Tibial artery (tissue), 4 donors: ENCODE results near the gene ADAMTS2.
"Not testable (repeated sequence)": the region's sequence is repeated elsewhere in the genome, so short reads cannot be mapped to it uniquely, and the experiment has no call there.

Experiments
- DNase-seq, 2 donors: peaks; one replicate each; pipeline ENCODE4 v3.0.0-alpha.2; 2019
- H3K27ac ChIP-seq, 2 donors: fragments of 200-600 bp; sonication (generic) in 1 of 2; 1 replicate in 1 of 2; 2 replicates in 1 of 2; pipeline ENCODE4 v1.5.1; 2018 to 2019; ENCODE audit warnings: mild to moderate bottlenecking in 1 of 2
- H3K27me3 ChIP-seq, 2 donors: fragments of 200-600 bp; sonication (generic) in 1 of 2; one replicate each; pipeline versions ENCODE4 v1.5.1 to v1.6.0; 2016 to 2019
- H3K36me3 ChIP-seq, 3 donors: fragments of 200-600 bp; sonication (generic) in 2 of 3; one replicate each; pipeline ENCODE4 v1.5.1; 2016 to 2019; ENCODE audit warnings: mild to moderate bottlenecking in 2 of 3
- H3K4me1 ChIP-seq, 4 donors: fragments of 200-600 bp; sonication (generic) in 2 of 4; 1 replicate in 3 of 4; 2 replicates in 1 of 4; pipeline ENCODE4 v1.5.1; 2016 to 2019
- H3K4me3 ChIP-seq, 2 donors: fragments of 200-600 bp; sonication (generic) in 1 of 2; 1 replicate in 1 of 2; 2 replicates in 1 of 2; pipeline ENCODE4 v1.5.1; 2018 to 2019; ENCODE audit warnings: mild to moderate bottlenecking in 2 of 2
- H3K9me3 ChIP-seq, 3 donors: fragments of 200-600 bp; sonication (generic) in 1 of 3; one replicate each; pipeline ENCODE4 v1.5.1; 2016 to 2019
- intact Hi-C: fragments of 100-400 bp; cut with DNase I; formaldehyde crosslinking; loops from one replicate; pipeline ENCODE4 v1.15.0; 2023; ENCODE audit warnings: low total_unique reads
- TF ChIP-seq, protein P1 (sequence below), 2 experiments: fragments of 200-600 bp in 1 of 2; fragments of 450-650 bp in 1 of 2; IDR thresholded peaks; one replicate each; pipeline ENCODE4 v1.5.1; 2017 to 2019; ENCODE audit warnings: antibody characterized with exemption in 2 of 2, mild to moderate bottlenecking in 1 of 2, moderate library complexity in 1 of 2

The ADAMTS2 gene

GRCh38 chr5:179327021-179327735, 18.1 kb downstream of the ADAMTS2 start:
- intact Hi-C loops = no loop called here
- TF ChIP-seq, protein P1, sequence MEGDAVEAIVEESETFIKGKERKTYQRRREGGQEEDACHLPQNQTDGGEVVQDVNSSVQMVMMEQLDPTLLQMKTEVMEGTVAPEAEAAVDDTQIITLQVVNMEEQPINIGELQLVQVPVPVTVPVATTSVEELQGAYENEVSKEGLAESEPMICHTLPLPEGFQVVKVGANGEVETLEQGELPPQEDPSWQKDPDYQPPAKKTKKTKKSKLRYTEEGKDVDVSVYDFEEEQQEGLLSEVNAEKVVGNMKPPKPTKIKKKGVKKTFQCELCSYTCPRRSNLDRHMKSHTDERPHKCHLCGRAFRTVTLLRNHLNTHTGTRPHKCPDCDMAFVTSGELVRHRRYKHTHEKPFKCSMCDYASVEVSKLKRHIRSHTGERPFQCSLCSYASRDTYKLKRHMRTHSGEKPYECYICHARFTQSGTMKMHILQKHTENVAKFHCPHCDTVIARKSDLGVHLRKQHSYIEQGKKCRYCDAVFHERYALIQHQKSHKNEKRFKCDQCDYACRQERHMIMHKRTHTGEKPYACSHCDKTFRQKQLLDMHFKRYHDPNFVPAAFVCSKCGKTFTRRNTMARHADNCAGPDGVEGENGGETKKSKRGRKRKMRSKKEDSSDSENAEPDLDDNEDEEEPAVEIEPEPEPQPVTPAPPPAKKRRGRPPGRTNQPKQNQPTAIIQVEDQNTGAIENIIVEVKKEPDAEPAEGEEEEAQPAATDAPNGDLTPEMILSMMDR (IDR thresholded peaks at IDR 0.05) = no peak
- peaks cover 0 to 21% (median 17%) of the 10 kb centered on the region in 4 donors for H3K4me1 ChIP-seq
- peak overlapping the region; percentile 61 to 64 for H3K27ac ChIP-seq
- H3K27me3 ChIP-seq = no peaks in the 10 kb centered on the region
- no peak overlapping the region for H3K4me3 ChIP-seq
- H3K9me3 ChIP-seq = no peaks in the 10 kb centered on the region
- H3K36me3 ChIP-seq = peaks cover 0 to 8% (median 0%) of the 10 kb centered on the region in 3 donors
- DNase-seq = peak in 1 of 2 donors; percentile 60

GRCh38 chr5:179326122-179326927, 18.9 kb downstream of the ADAMTS2 start:
- Histone ChIP-seq H3K36me3 (peaks cover 0 to 8% (median 0%) of the 10 kb centered on the region in 3 donors), H3K4me1 (peaks cover 0 to 21% (median 17%) of the 10 kb centered on the region in 4 donors), H3K27me3 (no peaks in the 10 kb centered on the region), H3K27ac (peak overlapping the region; percentile 61 to 64), H3K9me3 (no peaks in the 10 kb centered on the region), H3K4me3 (peak overlapping the region; percentile 17 to 32)
- intact Hi-C loops = no loop called here
- DNase-seq = peak; percentile 75 to 90
- TF ChIP-seq, protein P1 (IDR thresholded peaks at IDR 0.05) = no peak

DNA sequence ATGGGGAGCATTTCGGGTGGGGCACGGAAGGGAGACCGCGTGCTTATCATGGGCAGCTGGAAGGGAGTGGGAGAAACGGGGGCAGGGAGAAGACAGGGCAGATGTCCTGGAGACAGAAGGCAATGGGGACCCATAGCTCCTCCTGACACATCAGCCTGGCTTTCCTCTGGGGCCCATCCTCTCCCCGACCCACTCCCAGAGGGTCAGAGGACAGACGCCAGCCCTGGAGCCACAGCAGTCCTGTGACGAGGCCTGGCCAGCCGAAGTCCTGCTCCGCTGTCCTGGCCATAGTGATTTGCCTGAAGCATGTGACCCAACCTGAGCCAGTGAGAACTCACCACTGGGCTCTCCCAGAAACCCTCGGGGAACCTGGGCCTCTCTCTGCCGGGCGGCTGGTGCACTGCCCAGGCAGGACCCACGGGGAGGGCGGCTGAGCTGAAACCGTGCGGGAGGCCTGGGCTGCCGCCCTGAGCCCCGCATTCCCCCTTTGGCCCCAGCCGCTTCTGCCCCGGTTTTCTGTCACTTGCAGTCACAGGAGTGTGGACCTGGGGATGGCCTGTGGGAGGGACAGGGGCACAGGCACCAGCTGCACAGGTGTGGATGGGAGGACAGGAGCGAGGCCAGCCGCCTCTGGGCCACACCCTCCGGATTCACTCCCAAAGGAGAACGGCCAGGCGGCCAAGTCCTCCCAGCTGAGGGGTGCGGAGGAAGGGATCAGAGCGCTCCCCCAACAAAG, 19.8 kb downstream of the ADAMTS2 start:
- H3K36me3 ChIP-seq = peaks cover 0 to 3% (median 0%) of the 10 kb centered on the region in 3 donors
- H3K4me1 ChIP-seq = peaks cover 0 to 22% (median 18%) of the 10 kb centered on the region in 4 donors
- H3K27ac ChIP-seq = peak overlapping the region; percentile 61 to 64
- DNase-seq = peak in 1 of 2 donors; percentile 68
- intact Hi-C loops = no loop called here
- H3K4me3 ChIP-seq = no peak overlapping the region
- TF ChIP-seq, protein P1 (IDR thresholded peaks at IDR 0.05) = no peak
- H3K9me3 ChIP-seq = no peaks in the 10 kb centered on the region
- no peaks in the 10 kb centered on the region for H3K27me3 ChIP-seq

DNA sequence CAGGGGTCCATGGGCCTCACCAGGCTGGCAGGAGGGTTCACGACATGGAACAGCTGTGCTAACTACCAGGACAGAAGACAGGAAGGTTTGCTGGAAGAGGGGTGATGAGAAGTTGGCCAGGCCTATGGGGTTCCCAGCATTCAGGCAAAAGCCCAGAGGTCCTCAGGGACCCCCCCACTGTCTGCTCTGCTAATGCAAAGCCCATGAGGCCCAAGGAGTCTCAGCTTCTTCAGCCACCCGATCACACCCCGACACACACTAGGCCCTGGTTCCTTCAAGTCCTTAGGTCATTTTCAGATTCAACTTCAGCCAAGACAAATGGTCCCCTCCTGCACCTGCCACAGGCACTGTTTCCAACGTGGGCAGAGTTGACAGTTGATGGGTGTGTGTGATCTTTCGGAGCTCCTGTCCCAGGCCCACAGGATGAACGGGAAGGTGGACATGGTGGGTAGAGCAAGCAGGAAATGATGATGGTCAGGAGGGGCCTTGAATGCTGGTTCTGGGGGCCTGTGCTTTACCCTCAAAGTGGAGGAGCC, 20.4 kb downstream of the ADAMTS2 start:
- peak in 1 of 2 donors; percentile 53 for DNase-seq
- intact Hi-C loops = no loop called here
- no peaks in the 10 kb centered on the region for H3K27me3 ChIP-seq
- no peaks in the 10 kb centered on the region for H3K36me3 ChIP-seq
- peaks cover 0 to 29% (median 21%) of the 10 kb centered on the region in 4 donors for H3K4me1 ChIP-seq
- no peak overlapping the region for H3K27ac ChIP-seq
- TF ChIP-seq, protein P1 (IDR thresholded peaks at IDR 0.05) = no peak
- no peaks in the 10 kb centered on the region for H3K9me3 ChIP-seq
- H3K4me3 ChIP-seq = no peak overlapping the region

GRCh38 chr5:179324316-179324715, 20.9 kb downstream of the ADAMTS2 start:
- peak in 1 of 2 donors; percentile 25 for DNase-seq
- H3K9me3 ChIP-seq, H3K36me3 ChIP-seq, H3K27ac ChIP-seq, intact Hi-C loops, H3K27me3 ChIP-seq, H3K4me3 ChIP-seq: not testable (repeated sequence)
- H3K4me1 ChIP-seq = peaks cover 0 to 34% (median 27%) of the 10 kb centered on the region in 4 donors
